ENCODE data around the gene TRMU. TPM values are rescaled to one million over a fixed set of nuclear protein-coding genes. Genes with fewer than 3 reads are reported as not detected.

The TRMU gene
- total RNA-seq, 1 experiment from 2014 or later, result 73.9 TPM

DNA sequence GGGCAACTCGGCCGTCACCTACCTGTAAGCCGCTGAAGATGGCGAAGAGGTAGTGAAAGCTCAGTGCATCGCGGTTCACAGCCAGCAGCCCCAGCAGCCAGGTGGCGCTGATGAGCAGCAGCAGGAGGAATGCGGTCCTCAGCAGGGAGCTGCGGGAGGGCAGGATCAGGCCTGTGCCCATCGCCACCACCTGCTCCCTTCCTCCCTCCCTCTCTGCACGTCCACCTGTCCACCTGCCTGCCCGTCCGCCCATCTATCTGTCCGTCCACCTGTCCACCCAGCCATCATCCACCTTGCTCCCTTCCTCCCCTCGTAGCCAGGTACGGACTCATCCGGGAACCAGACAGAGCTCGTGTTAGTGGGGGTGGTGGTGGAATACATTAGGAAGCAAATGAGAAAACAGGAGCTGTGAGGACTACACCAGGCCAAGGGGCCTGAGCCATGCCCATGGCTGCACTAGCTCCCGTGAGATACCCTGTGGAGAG, 32.2 kb downstream of the TRMU start:
- ChIA-PET POLR2A (interaction anchor here (0.5 kb wide), 1 partner anchor 77 kb away, joined by 4 read pairs; no protein-coding TSS in a partner anchor), CTCF (interaction anchor here (0.5 to 1.6 kb wide), 13 partner anchors 10 to 244 kb away, joined by 3 to 17 read pairs (median 4); partner anchors contain the start of genes CELSR1 and TRMU)
- no peaks in the 10 kb centered on the region for H3K9me3 Mint-ChIP-seq (ENCODE audit: unreplicated experiment)
- H3K27ac Mint-ChIP-seq (ENCODE audit: unreplicated experiment), result no peak overlapping the region
- Histone ChIP-seq H3K9me3 (no peaks in the 10 kb centered on the region), H3K4me1 (peaks cover 23% of the 10 kb centered on the region), H3K27me3 (replicated peaks; ENCODE audit: control insufficient read depth, insufficient read depth, low read length) (no peaks in the 10 kb centered on the region), H3K4me3 (ENCODE audit: low read depth, low read length) (no peak overlapping the region), H3K36me3 (ENCODE audit: control insufficient read depth, insufficient read depth, low read length) (no peaks in the 10 kb centered on the region)
- TF ChIP-seq, protein P1, sequence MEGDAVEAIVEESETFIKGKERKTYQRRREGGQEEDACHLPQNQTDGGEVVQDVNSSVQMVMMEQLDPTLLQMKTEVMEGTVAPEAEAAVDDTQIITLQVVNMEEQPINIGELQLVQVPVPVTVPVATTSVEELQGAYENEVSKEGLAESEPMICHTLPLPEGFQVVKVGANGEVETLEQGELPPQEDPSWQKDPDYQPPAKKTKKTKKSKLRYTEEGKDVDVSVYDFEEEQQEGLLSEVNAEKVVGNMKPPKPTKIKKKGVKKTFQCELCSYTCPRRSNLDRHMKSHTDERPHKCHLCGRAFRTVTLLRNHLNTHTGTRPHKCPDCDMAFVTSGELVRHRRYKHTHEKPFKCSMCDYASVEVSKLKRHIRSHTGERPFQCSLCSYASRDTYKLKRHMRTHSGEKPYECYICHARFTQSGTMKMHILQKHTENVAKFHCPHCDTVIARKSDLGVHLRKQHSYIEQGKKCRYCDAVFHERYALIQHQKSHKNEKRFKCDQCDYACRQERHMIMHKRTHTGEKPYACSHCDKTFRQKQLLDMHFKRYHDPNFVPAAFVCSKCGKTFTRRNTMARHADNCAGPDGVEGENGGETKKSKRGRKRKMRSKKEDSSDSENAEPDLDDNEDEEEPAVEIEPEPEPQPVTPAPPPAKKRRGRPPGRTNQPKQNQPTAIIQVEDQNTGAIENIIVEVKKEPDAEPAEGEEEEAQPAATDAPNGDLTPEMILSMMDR (IDR thresholded peaks at IDR 0.05; ENCODE audit: insufficient read depth in 1 of 2, low read depth in 1 of 2, low read length in 1 of 2, severe bottlenecking in 1 of 2, unreplicated experiment in 1 of 2), result peak; percentile 79 to 81
- no peak overlapping the region for H3K4me3 Mint-ChIP-seq (ENCODE audit: unreplicated experiment)
- H3K36me3 Mint-ChIP-seq (ENCODE audit: insufficient read depth, unreplicated experiment), result peaks cover 59% of the 10 kb centered on the region
- H3K27me3 Mint-ChIP-seq (ENCODE audit: insufficient read depth, unreplicated experiment), result no peaks in the 10 kb centered on the region
- peak in 1 of 2 experiments; percentile 73 for DNase-seq
- no TSS peak for BruUV-seq (replicated peaks)
- H3K4me1 Mint-ChIP-seq (ENCODE audit: low read depth, unreplicated experiment), result peaks cover 26% of the 10 kb centered on the region
- intact Hi-C loops (cut with micrococcal nuclease; ENCODE audit: unreplicated experiment), result no loop called here

DNA sequence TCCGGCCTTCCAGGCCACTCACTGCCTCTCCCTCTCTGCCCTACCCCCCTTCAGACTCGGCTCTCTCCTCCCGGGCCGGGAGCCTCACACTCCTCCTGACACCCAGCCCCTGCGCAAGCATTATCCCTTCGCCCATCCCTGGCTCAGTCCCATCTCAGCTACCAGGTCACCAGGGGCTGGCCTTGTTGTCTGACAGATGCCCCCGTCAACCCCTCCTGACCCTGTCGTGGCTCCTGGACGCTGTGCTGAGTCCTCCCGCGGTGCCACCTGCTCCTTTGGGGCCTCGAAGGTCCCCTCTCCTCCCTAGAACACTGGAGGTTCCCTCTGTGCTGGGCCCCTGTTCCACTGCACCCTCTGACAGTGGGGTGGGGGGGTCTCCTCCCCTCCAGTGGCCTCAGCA, 32.9 kb downstream of the TRMU start:
- Mint-ChIP-seq H3K27ac (ENCODE audit: unreplicated experiment) (peak overlapping the region; percentile 63), H3K27me3 (ENCODE audit: insufficient read depth, unreplicated experiment) (no peaks in the 10 kb centered on the region), H3K9me3 (ENCODE audit: unreplicated experiment) (no peaks in the 10 kb centered on the region), H3K36me3 (ENCODE audit: insufficient read depth, unreplicated experiment) (peaks cover 53% of the 10 kb centered on the region), H3K4me1 (ENCODE audit: low read depth, unreplicated experiment) (peaks cover 26% of the 10 kb centered on the region), H3K4me3 (ENCODE audit: unreplicated experiment) (no peak overlapping the region)
- Histone ChIP-seq H3K9me3 (no peaks in the 10 kb centered on the region), H3K4me3 (ENCODE audit: low read depth, low read length) (no peak overlapping the region), H3K36me3 (ENCODE audit: control insufficient read depth, insufficient read depth, low read length) (no peaks in the 10 kb centered on the region), H3K27me3 (replicated peaks; ENCODE audit: control insufficient read depth, insufficient read depth, low read length) (no peaks in the 10 kb centered on the region), H3K4me1 (peaks cover 23% of the 10 kb centered on the region)
- intact Hi-C loops (cut with micrococcal nuclease; ENCODE audit: unreplicated experiment), result no loop called here
- TF ChIP-seq, protein P1 (IDR thresholded peaks at IDR 0.05; ENCODE audit: insufficient read depth in 1 of 2, low read depth in 1 of 2, low read length in 1 of 2, severe bottlenecking in 1 of 2, unreplicated experiment in 1 of 2), result no peak
- BruUV-seq (replicated peaks), result no TSS peak
- no peak for DNase-seq
- POLR2A ChIA-PET, result interaction anchor here (0.5 kb wide), 1 partner anchor 76 kb away, joined by 4 read pairs; no protein-coding TSS in a partner anchor
- CTCF ChIA-PET, result interaction anchor here (0.5 to 1.3 kb wide), 7 partner anchors 10 to 243 kb away, joined by 3 to 17 read pairs (median 5); partner anchors contain the start of gene TRMU

- Histone ChIP-seq H3K36me3 (ENCODE audit: control insufficient read depth, insufficient read depth, low read length) (no peaks in the 10 kb centered on the region), H3K4me1 (peaks cover 23% of the 10 kb centered on the region), H3K9me3 (no peaks in the 10 kb centered on the region), H3K27me3 (replicated peaks; ENCODE audit: control insufficient read depth, insufficient read depth, low read length) (no peaks in the 10 kb centered on the region), H3K4me3 (ENCODE audit: low read depth, low read length) (no peak overlapping the region)
- Mint-ChIP-seq H3K27me3 (ENCODE audit: insufficient read depth, unreplicated experiment) (no peaks in the 10 kb centered on the region), H3K27ac (ENCODE audit: unreplicated experiment) (peak overlapping the region; percentile 85), H3K9me3 (ENCODE audit: unreplicated experiment) (no peaks in the 10 kb centered on the region), H3K36me3 (ENCODE audit: insufficient read depth, unreplicated experiment) (peaks cover 58% of the 10 kb centered on the region), H3K4me1 (ENCODE audit: low read depth, unreplicated experiment) (peaks cover 26% of the 10 kb centered on the region), H3K4me3 (ENCODE audit: unreplicated experiment) (no peak overlapping the region)
- BruUV-seq (replicated peaks), result no TSS peak
- DNase-seq, result no peak
- CTCF ChIA-PET, result interaction anchor here (0.5 to 1.9 kb wide), 2 partner anchors 13 to 225 kb away, joined by 3 to 6 read pairs; no protein-coding TSS in a partner anchor
- TF ChIP-seq, protein P1 (IDR thresholded peaks at IDR 0.05; ENCODE audit: insufficient read depth in 1 of 2, low read depth in 1 of 2, low read length in 1 of 2, severe bottlenecking in 1 of 2, unreplicated experiment in 1 of 2), result no peak
- intact Hi-C loops (cut with micrococcal nuclease; ENCODE audit: unreplicated experiment), result no loop called here
- POLR2A ChIA-PET, result no interaction called here
Measured at GRCh38 chr22:46368871-46369715, 33.6 kb downstream of the TRMU start.

Measured in Caco-2 (cell line).